Activated CD4-positive, CD25-positive, alpha-beta regulatory T cell treated with anti-CD3 and anti-CD28 coated beads, Interleukin-2, amount 50 U/mL, for 16 hours (primary cell): ENCODE results near the gene PEAK3.

Source experiments
- DNase-seq: peaks from one replicate; pipeline ENCODE4 v3.0.0-alpha.2; 2020; ENCODE audit warnings: low read depth, low spot score

The PEAK3 gene

DNA sequence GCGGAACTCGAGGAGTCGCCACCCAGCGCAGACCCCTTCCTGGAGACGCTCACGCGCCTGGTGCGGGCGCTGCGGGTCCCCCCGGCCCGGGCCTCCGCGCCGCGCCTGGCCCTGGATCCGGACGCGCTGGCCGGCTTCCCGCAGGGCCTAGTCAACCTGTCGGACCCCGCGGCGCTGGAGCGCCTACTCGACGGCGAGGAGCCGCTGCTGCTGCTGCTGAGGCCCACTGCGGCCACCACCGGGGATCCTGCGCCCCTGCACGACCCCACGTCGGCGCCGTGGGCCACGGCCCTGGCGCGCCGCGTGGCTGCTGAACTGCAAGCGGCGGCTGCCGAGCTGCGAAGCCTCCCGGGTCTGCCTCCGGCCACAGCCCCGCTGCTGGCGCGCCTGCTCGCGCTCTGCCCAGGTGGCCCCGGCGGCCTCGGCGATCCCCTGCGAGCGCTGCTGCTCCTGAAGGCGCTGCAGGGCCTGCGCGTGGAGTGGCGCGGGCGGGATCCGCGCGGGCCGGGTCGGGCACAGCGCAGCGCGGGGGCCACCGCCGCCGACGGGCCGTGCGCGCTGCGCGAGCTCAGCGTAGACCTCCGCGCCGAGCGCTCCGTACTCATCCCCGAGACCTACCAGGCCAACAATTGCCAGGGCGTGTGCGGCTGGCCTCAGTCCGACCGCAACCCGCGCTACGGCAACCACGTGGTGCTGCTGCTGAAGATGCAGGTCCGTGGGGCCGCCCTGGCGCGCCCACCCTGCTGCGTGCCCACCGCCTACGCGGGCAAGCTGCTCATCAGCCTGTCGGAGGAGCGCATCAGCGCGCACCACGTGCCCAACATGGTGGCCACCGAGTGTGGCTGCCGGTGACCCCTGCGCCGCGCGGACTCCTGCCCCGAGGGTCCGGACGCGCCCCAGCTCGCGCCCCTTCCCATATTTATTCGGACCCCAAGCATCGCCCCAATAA is 30.6 kb downstream of the PEAK3 start:
- DNase-seq = no peak

DNA sequence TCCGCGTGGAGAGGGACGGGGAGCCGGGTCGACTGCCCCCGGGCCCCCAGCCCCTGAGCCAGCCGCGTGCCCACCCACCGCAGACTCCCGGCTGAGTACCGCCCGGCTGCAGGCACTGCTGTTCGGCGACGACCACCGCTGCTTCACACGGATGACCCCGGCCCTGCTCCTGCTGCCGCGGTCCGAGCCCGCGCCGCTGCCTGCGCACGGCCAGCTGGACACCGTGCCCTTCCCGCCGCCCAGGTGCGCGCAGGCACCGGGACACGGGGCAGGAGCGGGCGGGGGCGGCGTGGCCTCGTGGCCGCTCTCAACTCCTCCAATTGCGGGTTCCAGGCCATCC is 31.2 kb downstream of the PEAK3 start:
- DNase-seq = no peak

DNA sequence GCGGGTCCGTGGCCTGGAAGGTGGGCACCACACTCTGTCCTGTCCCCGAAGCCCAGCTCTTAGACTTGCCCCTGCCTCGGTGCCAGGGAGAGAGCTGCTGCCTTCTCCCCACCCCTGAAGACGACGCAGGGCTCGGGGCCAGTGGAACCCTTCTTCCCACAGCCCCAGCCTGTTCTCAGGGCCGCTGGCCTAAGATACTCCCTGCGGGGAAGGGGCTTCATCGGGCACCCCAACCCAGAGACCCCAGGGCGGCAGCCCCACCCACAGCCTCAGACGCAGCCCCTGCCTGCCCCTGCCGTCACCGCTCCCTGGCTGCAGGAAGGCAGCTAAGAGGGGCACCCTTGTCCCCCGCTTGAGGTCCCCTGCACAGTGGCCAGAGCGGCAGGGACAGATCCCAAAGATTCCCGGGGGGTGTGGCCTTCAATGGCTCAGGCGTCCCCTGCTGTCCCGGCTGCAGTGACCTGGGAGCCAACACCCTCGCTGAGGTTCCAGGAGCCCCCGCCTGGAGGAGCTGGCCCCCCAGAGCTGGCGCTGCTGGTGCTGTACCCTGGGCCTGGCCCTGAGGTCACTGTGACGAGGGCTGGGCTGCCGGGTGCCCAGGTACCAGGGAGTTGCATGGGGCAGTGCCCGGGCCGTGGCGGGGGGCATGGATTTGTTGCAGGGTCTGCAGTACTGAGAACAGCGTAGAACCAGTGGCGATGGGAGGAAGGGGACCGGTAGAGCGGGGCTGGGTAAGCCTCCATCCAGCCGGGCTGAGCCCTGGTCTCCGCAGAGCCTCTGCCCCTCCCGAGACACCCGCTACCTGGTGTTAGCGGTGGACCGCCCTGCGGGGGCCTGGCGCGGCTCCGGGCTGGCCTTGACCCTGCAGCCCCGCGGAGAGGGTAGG is 31.9 kb downstream of the PEAK3 start:
- DNase-seq = no peak

GRCh38 chr19:2249010-2249866 is 32.7 kb downstream of the PEAK3 start, which contains the start of gene AMH:
AMH (plus strand) TSS chr19:2249323; CDS start chr19:2249333, 10 bp downstream.
- DNase-seq = no peak

DNA sequence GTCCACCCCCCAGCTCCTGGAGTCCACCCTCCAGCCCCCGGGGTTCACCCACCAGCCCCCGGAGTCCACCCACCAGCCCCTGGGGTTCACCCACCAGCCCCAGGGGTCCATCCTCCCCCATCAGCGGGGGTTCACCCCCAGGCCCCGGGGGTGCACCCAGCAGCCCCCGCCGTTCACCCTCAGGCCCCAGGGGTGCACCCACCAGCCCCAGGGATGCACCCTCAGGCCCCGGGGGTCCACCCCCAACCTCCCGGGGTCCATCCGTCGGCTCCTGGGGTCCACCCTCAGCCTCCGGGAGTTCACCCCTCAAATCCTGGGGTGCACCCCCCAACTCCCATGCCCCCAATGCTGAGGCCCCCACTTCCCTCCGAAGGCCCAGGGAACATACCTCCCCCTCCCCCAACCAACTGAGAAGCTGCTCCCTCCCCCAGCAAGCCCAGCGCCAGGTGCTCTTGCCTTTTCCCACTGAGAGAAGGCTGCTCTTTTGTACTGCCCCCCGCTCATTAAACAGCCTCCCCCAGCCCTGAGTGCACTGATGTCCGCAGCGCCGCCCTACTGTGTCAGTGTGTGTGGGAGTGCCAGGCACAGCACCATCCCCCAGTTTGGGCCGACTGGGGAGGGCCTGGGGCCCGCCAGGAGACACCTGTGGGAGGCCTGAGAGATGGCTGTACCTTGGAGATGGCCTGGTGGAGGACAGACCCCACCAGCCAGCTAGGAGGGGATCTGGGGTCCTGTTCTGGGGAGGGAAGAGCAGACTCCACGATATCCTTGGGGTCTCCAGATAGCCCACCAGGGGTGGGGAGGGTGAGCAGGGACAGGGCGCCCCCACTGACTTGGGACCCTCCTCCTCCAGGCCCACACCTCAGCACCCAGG is 33.6 kb downstream of the PEAK3 start:
- DNase-seq = no peak

DNA sequence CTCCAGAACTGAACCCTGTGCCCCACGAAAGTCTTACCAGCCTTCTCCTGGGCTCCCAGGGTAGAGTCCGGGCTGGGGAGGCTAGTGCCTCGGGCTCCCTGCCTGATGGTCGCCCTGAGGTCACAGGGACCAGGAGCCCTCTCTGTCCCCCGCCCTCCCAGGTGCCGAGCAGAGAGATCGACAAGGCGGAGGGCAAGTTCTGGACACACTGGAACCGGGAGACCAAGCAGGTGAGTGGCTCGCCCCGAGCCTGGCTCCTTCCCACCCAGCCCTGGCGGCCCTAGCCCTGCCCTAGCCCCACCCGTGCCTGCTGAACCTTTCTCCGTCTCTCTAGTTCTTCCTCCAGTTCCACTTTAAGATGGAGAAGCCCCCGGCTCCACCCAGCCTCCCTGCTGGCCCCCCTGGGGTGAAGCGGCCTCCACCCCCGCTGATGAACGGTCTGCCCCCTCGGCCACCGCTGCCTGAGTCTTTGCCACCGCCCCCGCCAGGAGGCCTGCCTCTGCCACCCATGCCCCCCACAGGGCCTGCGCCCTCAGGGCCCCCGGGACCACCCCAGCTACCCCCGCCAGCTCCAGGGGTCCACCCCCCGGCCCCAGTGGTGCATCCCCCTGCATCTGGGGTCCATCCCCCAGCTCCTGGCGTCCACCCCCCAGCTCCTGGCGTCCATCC is 34.4 kb downstream of the PEAK3 start:
- no peak for DNase-seq

GRCh38 chr19:2246801-2247361 is 35.1 kb downstream of the PEAK3 start:
- no peak for DNase-seq

GRCh38 chr19:2246014-2246620 is 35.9 kb downstream of the PEAK3 start:
- no peak for DNase-seq

DNA sequence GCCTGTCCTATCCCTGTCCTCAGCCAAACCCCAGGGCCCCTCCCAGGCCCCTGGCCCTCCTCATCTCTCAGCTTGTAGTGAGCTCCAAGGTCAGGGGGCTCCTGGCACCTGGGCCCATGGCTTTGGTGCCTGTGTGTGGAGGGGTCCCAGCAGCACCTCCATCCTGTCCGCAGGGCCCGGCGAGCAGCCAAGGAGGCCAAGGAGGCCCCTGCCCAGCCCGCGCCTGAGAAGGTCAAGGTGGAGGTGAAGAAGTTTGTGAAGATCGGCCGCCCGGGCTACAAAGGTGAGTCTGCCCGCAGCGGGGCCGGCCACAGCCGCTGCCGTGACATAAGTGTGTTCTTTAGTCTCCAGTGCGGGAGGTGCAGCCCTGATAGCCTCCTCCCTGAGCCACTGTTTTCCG is 36.7 kb downstream of the PEAK3 start:
- no peak for DNase-seq

GRCh38 chr19:2244486-2244885 is 37.5 kb downstream of the PEAK3 start:
- no peak for DNase-seq

- DNase-seq = no peak
Observed at GRCh38 chr19:2244125-2244411, 37.9 kb downstream of the PEAK3 start.

- DNase-seq = no peak
Observed at GRCh38 chr19:2243274-2244124, 38.5 kb downstream of the PEAK3 start.

DNA sequence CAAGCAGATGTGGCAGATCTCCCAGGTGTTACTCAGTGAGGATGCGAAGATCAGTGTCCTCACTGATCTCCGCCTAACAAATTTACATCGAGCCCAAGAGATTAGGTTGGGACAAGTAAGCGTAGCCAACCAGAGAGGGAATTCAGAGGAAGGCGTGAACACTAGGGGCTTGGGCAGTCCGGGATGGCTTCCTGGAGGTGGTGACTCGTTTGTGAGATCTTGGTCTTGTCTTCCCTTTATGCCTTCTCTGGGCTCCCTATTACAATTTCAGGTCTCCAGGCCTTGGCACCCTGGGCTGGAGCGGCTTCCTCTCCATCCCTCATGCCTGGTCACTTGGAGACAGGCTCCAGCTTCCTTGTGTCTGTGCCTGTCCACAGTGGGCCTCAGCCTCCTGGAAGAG is 39.2 kb downstream of the PEAK3 start:
- no peak for DNase-seq

DNA sequence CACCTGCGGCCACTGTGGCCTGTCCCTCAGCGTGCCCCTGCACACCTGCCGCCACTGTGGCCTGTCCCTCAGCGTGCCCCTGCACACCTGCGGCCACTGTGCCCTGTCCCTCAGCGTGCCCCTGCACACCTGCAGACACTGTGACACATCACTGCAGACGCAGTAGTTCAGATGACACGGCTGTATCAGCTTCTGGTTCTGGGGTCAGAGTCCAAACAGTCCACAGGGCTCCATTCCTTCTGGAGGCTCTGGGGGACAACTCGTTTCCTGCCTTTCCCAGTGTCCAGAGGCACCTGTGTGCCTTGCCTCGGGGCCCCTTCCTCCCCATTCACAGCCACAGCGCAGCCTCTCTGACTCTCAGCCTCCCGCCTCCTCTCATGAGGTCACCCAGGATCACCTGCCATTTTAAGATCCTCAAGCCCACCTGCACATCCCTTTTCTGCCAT is 39.9 kb downstream of the PEAK3 start:
- no peak for DNase-seq

DNA sequence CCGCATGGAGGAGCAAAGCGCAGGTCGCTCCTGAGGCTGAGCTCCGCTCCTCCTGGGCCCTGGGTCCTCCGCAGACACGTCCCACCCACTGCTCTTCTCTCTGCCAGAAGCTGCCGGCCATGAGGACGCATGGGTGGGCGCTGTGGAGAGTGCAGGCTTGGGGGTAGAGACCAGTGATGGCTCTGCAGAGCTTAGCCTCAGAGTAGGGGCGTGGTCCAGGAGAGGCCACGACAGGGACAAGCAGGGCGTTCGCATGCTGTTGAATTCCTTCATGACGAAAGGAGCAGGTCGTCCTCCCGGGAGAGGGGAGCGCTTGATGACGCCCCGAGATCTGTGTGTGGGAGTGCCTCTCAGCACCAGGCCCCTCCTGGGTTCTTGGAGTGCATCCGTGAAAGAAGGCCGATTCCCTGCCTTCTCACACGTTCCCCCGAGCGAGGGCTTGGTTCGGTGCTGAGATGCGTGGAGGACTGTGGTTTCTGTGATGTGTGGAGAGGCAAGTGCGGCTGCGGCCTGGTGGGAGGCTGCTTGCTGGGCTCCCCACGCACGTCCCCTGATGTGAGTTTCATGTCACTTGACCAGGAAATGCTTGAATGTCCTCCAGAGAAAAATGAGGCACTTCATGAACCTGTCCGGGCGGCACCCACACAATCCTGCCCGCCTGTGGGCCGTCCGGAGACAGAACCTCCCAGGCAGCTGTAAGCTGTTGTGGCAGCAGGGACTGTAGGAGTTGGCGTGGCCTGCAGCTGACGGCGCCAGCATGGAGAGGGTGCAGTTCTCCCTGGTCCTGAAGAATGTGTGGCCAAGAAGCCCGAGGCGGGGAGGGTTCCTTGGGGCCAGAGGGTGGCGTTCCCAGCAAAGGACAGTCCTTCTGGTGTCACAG is 40.9 kb downstream of the PEAK3 start:
- no peak for DNase-seq

DNA sequence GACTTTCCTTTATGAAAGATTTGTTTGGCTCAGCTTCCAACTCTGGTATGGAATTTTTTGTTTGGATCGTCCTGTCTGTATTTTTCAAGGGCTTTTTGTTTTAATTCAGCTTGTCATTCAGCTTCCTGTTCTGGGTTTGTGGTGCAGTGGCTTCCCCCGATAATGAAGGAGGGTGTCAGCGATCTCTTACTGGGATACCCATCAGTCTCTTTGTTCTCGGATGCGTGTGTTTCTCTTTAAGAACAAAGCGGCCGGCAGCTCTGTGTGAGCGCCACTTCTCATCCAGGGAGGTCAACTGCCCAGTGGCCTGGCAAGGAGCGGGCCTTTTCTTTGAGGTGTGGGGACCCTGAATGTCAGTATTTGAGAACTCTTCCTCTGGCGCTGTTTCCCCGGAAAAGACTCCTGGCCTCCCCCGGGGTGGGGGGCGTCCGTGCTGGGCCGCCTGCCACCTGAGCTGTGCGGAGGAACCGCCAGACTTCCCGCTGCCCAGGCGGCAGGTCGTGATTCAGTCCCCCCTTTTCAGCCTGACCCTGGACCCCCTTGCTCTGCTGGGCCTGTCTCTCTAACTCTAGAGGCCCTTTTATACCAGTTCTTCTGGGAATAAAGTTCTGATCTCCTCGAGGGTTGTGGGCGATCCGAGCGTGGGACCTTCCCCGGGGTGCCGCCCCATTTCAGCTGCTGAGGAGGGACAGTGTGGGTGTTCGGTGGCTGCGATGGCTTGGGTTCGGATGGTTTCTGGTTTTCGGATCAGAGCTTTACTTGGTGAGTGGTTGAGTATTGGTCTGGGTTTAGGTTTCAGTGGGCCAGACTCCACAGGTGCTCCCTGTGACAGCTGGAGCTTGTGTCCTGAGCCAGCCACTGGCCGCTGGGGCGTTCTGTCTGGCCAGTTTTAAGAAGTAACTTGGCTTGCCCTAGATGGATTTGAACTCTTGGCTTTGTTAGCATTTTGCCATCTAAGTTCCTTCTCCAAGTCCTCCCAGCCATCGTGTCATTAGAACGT is 41.9 kb downstream of the PEAK3 start:
- DNase-seq = no peak
